HG02884 (cell line): ENCODE data around the gene FAM117B.
"Not testable (repeated sequence)": the region's sequence is repeated elsewhere in the genome, so short reads cannot be mapped to it uniquely, and the experiment has no call there.

Experiments
- ATAC-seq: cut with Tn5 transposase; IDR thresholded peaks from one replicate; pipeline ENCODE4 v1.9.1; 2021; ENCODE audit warnings: mild to moderate bottlenecking, moderate library complexity; ENCODE audit not compliant: unreplicated experiment

FAM117B gene

DNA sequence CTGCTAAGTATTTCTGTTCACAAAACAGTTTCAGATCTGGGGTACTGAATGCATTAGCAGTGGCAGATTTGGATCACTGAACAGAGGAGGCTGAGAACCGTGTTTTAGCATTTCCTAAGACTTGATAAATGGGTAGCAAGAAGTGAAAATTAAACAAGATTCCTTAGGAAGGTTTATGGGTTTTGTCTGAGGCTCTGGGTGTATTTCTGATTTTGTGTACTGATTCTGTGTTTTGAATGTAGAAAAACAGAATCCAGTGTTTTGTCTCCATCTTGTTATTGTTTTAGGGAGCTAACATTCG lies 1.4 kb downstream of the FAM117B start:
- peak; percentile 15 for ATAC-seq

DNA sequence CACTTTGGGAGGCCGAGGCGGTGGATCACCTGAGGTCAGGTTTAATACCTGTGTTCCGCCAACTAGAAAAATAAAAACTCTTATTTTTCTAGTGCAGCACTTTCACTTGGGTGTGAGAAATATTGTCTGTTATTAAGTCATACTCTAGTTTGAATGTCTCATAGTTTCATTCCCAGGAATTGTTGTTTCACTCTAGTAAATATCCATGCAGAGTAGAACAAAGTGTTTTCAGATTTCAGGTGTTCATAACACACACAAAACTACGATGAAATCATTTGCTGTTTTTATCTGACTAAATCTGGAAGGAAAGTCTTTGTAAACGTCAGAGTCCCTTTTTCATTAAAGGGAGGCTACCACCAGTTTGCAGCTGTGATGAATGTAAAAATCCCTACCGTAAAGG lies 4.0 kb downstream of the FAM117B start:
- no peak for ATAC-seq

DNA sequence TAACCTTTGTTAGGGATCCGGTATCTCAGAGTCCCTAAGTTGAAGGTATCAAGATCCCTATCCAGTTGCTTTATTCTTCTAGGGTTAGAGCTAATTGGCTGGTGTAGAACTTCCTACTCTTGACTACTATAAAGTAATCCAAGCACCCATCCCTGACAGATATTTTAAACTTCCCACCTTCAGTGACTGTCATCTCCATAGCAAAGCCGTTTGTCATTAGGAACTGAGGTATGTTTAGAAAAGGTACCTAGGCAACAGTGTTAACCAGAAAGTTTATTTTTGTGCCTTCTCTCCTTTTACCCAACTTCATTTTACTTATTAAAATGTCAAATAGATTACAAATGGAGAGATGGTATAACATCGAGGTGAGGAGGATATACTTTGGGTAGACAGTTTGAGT lies 4.5 kb downstream of the FAM117B start:
- no peak for ATAC-seq

DNA sequence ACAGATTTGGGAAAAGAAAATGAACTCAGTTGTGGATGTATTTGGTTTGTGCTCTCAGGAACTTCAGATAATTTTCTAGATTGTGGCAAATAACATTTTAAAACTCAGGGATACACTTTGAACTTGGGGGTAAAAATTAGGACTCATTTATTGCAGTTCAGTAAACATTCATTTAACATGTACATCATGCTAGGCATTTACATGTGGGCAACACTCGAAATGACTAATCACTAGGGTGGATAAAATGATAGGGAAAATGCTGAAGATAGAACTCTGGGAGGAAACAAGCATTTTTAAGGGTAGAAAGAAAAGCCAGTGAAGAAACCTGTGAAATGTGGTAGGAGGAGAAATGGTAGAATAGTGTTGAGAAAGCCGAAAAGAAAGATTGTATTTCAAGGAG lies 7.8 kb downstream of the FAM117B start:
- no peak for ATAC-seq

DNA sequence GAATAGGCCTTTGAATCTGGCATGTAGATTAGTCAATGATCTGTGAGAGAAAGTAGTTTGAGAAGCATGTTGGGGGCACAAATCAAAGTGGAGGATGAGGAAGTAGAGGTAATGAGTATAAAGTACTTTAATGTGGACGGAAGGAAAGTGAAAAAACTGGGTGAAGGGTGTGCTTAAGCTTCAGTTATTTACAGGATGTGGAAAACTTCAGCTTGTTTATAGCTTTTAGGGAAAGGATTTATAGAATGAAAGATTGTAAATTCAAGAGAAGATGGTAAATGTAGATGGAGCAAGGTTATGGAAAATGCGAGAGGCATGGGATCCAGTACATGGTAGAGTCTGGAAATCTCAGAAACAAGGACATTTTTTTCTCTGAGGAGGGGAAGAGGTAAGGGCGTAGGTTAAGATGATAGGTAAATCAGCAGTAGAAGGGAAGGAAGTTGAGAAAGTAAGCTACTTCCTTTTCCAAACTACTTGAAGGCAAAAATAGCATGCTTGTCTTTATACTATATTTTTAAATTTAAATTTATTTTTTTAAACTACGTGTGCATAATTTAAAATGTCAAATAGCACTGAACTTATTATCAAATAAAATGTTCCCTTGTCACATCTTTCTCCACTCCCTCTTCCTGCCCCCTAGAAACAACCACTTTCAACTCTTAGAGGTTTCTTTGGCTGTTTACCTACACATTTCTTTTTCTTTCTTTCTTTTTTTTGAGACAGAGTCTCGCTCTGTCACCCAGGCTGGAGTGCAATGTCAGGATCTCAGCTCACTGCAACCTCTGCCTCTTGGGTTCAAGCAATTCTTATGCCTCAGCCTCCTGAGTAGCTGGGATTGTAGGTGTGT lies 8.5 kb downstream of the FAM117B start:
- ATAC-seq = no peak

GRCh38 chr2:202652119-202652518 lies 17.4 kb downstream of the FAM117B start:
- no peak for ATAC-seq

GRCh38 chr2:202653890-202654289 lies 19.1 kb downstream of the FAM117B start:
- ATAC-seq = no peak

GRCh38 chr2:202657876-202658275 lies 23.1 kb downstream of the FAM117B start:
- no peak for ATAC-seq

GRCh38 chr2:202660796-202661195 lies 26.0 kb downstream of the FAM117B start:
- no peak for ATAC-seq

DNA sequence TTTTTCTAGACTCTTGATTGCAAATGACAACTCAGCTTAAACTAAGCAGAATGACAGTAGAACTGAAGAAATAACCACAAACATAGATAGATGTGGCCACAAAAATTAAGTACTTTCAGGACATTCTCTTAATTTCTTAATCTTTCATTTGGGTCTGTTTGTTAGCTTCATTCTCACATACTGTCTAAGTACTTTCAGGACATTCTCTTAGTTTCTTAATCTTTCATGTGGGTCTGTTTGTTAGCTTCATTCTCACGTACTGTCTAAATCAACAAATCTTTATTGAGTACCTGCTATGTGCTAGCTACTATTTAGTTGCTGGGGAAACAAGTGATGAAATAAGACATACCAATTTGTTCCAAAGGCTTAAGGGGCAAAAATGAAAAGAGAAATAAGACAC lies 35.1 kb downstream of the FAM117B start:
- ATAC-seq = no peak

DNA sequence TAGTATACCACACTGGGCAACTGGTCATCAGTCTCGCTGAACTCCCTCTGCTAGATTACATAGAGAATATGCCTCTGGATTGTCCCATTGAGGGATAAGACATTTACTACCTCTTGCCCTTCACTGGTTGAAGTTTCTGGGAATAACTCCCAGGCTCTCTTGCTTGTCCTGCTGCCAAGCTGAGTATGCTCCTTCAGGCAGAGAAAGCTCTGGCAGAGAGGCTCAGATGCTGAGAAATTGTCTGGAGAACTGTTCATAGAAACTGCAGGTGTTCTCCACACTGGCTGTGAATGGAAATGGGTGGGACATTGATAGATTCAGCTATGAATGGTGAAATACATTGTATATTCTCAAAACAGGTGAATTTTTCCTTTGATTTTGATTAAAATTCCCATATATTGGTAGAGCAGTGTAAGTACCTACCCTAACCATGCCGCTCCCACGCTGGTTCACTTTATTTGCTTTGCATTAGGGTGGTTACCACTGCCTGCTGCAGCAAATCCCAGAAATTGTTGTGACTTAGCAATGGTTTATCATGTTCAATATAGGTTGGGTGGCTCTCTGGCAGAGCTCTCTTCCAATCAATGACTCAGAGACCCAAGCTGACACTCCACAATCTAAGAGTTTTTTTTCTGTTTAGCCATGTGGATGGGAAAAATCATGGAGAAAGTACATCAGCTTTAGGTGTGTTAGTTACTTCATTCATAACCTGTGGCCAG lies 36.7 kb downstream of the FAM117B start:
- no peak for ATAC-seq

DNA sequence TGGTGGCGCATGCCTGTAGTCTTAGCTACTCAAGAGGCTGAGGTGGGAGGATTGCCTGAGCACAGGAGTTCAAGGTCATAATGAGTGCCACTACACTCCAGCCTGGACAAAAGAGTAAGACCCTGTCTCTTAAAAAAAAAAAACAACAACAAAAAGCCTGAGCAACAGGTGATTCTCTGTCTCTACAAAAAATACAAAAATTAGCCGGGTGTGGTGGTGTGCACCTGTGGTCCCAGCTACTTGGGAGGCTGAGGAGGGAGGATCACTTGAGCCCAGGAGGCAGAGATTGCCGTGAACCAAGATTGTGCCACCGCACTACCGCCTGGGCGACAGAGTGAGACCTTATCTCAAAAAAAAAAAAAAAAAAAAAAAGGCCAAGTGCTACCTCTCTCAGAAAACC lies 40.3 kb downstream of the FAM117B start:
- not testable (repeated sequence) for ATAC-seq

GRCh38 chr2:202679980-202680379 lies 45.2 kb downstream of the FAM117B start:
- no peak for ATAC-seq

DNA sequence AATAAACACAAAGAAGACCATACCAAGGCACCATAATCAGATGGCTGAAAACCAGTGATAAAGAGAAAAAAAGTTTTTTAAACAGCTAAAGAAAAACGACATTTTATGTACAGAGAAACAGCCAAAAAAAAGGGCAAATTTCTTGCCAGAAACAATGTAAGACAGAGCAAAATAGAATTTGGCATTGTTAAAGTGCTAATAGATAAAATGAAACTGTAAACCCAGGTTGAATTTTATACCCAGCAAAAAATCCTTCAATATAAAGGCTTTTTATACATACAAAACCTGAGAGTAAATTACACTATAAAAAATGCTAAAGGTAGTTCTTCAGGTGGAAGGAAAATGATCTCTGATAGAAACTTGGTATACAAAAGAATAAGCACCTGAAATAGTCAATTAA lies 45.7 kb downstream of the FAM117B start:
- ATAC-seq = no peak

DNA sequence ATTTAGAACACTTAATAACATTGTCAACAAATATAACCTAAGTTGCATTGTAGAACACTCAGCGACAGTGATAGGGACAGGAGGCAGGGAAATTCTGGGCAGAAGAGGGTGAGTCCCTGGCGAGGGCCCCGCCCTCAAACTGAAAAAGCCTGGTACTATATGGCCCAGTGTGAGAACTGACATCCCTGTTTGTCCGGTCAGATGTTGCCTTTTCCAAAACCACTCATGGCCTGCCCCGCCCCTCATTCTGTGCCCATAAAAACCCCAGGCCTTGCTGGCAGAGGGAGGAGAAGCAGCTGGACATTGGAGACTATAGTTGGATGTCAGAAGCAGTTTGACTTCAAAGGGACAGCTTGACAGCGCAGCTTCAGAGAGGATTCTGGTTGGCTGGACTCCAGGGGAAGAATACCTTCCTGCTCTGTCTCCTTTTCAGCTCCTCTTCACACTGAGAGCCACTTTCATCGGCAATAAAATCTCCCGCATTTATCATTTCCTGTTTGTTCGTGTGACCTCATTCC lies 47.0 kb downstream of the FAM117B start:
- ATAC-seq = no peak

DNA sequence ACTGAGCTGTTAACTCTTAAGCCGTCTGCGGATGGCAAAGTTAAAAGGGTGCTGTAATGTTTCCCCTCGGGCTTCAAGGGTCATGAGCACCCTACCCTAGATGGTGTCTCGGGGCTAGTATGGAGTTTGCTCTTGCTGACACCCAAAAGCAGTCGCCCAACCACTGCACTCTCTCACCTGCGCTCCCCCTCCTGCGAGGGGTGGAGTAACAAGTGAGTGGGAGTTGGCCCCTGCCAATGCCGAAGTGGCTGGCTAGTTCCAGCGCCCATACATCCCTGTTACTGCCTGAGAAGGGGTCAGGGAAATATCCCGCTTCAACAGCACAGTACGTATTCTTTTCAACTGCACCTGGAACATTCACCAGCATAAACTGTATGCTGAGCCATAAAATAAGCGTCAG lies 47.5 kb downstream of the FAM117B start:
- ATAC-seq = no peak

GRCh38 chr2:202687276-202687675 lies 52.5 kb downstream of the FAM117B start:
- no peak for ATAC-seq

DNA sequence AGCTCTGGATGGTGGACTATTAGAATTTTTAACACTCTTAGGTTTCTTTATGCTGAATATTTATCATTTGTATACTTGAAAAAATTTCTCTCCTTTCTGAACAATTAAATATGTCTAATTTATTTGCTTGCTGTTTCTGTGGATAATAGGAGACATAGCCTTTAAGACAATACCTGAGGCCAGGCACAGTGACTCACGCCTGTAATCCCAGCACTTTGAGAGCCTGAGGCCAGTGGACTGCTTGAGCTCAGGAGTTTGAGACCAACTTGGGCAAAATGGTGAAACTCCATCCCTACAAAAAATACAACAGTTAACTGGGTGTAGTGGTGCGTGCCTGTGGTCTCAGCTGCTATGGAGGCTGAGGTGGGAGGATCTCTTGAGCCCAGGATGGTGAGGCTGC lies 54.7 kb downstream of the FAM117B start:
- ATAC-seq = no peak

DNA sequence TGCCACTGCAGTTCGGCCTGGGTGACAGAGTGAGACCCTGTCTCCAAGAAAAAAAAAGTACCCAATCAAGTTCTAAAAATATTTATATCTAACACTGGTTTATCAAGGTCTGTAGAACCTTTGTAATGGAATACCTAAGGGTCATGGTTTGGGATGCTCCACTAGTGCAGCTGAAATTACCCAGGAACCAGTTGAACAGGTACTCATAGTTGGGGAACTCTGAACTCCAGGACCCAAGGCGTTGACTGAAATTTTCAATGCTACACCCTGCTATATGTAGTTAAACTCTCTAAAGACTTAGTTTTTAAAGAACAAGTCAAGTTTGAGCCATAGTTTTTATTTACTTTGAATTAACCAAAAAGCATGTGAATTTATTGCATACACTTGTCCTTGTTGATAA lies 55.1 kb downstream of the FAM117B start:
- ATAC-seq = no peak

- ATAC-seq = no peak
These were observed 55.6 kb downstream of the FAM117B start for GRCh38 chr2:202690321-202690900.

- ATAC-seq = no peak
These were observed 58.7 kb downstream of the FAM117B start for GRCh38 chr2:202693503-202693902.

- ATAC-seq = no peak
These were observed 60.4 kb downstream of the FAM117B start for GRCh38 chr2:202695166-202695565.
